K562 (cell line): ENCODE measurements around the gene SOHLH2. TPM values are rescaled to one million over a fixed set of nuclear protein-coding genes. Genes with fewer than 3 reads are reported as not detected.

Experiments
- ATAC-seq: fragments of 200-7000 bp; cut with Tn5 transposase; 3 replicates; pipeline ENCODE4 v1.9.1; 2020; ENCODE audit warnings: moderate library complexity
- BruUV-seq: library from RNA; stranded (reverse); fragments of 400-500 nt; replicated peaks from 2 replicates; lab custom pipeline; 2021; lab: Mats Ljungman, UMichigan
- CTCF ChIA-PET: fragments of 300-600 bp; formaldehyde crosslinking; extraction: SDS; loops from one replicate; lab custom pipeline; 2021; ENCODE audit warnings: low intra/inter-chr PET ratio; lab: Yijun Ruan, JAX
- POLR2A ChIA-PET: fragments of 300-600, 350-650 bp; sonication (Branson Sonifier 250); formaldehyde crosslinking; extraction: SDS; loops from one replicate; lab custom pipeline; 2021; ENCODE audit warnings: antibody characterized with exemption, inconsistent platforms; lab: Yijun Ruan, JAX
- DNase-seq, 4 experiments: peaks; one replicate each; pipeline versions ENCODE4 v3.0.0 to v3.0.0-alpha.2; 2011 to 2018; ENCODE audit warnings: low spot score in 3 of 4, mixed read lengths in 3 of 4; ENCODE audit errors: extremely low read depth in 1 of 4
- FAIRE-seq: peaks from 2 replicates; lab custom pipeline; 2011; peaks lifted over from hg19 to GRCh38; lab: Jason Lieb, UNC
- H2AFZ ChIP-seq: 2 replicates; pipeline ENCODE4 v1.6.0; 2011; ENCODE audit warnings: low read depth, low read length, control low read depth, inconsistent platforms
- H3K27ac ChIP-seq: fragments of 200-600 bp; 3 replicates; pipeline ENCODE4 v1.8.0; 2011; ENCODE audit warnings: low read depth, mild to moderate bottlenecking, control low read depth, inconsistent platforms, low read length, moderate library complexity, mixed read lengths; ENCODE audit errors: extremely low read depth
- H3K27me3 ChIP-seq, 2 experiments: fragments of 300-600 bp in 1 of 2; 2 replicates in 1 of 2; 3 replicates in 1 of 2; pipeline versions ENCODE4 v1.6.0 to v1.8.0; 2011; ENCODE audit warnings: inconsistent platforms in 2 of 2, low read length in 2 of 2, mild to moderate bottlenecking in 1 of 2, mixed read lengths in 1 of 2, moderate library complexity in 1 of 2; ENCODE audit not compliant: control insufficient read depth in 2 of 2, insufficient read depth in 2 of 2
- H3K36me3 ChIP-seq: fragments of 300-600 bp; 3 replicates; pipeline ENCODE4 v1.8.0; 2011; ENCODE audit warnings: mild to moderate bottlenecking, low read length, inconsistent platforms; ENCODE audit not compliant: control insufficient read depth, insufficient read depth
- H3K4me1 ChIP-seq, 2 experiments: fragments of 200-600 bp in 1 of 2; replicated peaks in 1 of 2; 2 replicates in 1 of 2; 3 replicates in 1 of 2; pipeline versions ENCODE4 v1.5.1 to v1.8.0; 2011; ENCODE audit warnings: inconsistent platforms in 2 of 2, low read length in 2 of 2, mild to moderate bottlenecking in 1 of 2, mixed read lengths in 1 of 2, moderate library complexity in 1 of 2; ENCODE audit not compliant: control insufficient read depth in 2 of 2, insufficient read depth in 2 of 2
- H3K4me2 ChIP-seq: 2 replicates; pipeline ENCODE4 v1.6.1; 2011; ENCODE audit warnings: low read length, control low read depth, inconsistent platforms, mixed read lengths; ENCODE audit not compliant: insufficient read depth
- H3K4me3 ChIP-seq: fragments of 200-600 bp; sonication (generic), shearing (Covaris generic); 2 replicates; pipeline ENCODE4 v1.5.1; 2016; ENCODE audit warnings: control low read depth, inconsistent platforms
- H3K79me2 ChIP-seq: fragments of 200-600 bp; 3 replicates; pipeline ENCODE4 v1.8.0; 2011; ENCODE audit warnings: low read length, inconsistent platforms; ENCODE audit not compliant: control insufficient read depth, insufficient read depth
- H3K9ac ChIP-seq, 2 experiments: 2 replicates each; pipeline versions ENCODE4 v1.6.0 to v1.6.1; 2011; ENCODE audit warnings: low read depth in 2 of 2, low read length in 2 of 2, control low read depth in 1 of 2, inconsistent platforms in 1 of 2, mild to moderate bottlenecking in 1 of 2, mixed read lengths in 1 of 2; ENCODE audit not compliant: insufficient read depth in 1 of 2
- H3K9me1 ChIP-seq: one replicate; pipeline ENCODE4 v1.6.0; 2011; ENCODE audit warnings: inconsistent platforms, mild to moderate bottlenecking, low read length, moderate library complexity; ENCODE audit not compliant: control insufficient read depth, insufficient read depth
- H3K9me3 ChIP-seq: replicated peaks from 2 replicates; pipeline ENCODE4 v1.5.1; 2011; ENCODE audit warnings: low read depth, low read length, inconsistent platforms; ENCODE audit not compliant: control insufficient read depth, insufficient read depth
- H4K20me1 ChIP-seq: replicated peaks from 2 replicates; pipeline ENCODE4 v1.6.1; 2011; ENCODE audit warnings: low read length, inconsistent platforms, mixed read lengths; ENCODE audit not compliant: control insufficient read depth, insufficient read depth
- ERF ChIP-seq: fragments of 450-650 bp; formaldehyde crosslinking; IDR thresholded peaks from 2 replicates; pipeline ENCODE4 v1.4.0; 2020; ENCODE audit warnings: mild to moderate bottlenecking, mixed read lengths
- FOXK2 ChIP-seq, 2 experiments: fragments of 450-650 bp; IDR thresholded peaks in 1 of 2; conservative IDR thresholded peaks in 1 of 2; 2 replicates each; pipeline ENCODE4 v1.6.1; 2016; ENCODE audit warnings: low read depth in 2 of 2, mild to moderate bottlenecking in 1 of 2
- GATAD2A ChIP-seq: fragments of 450-650 bp; IDR thresholded peaks from 2 replicates; pipeline ENCODE4 v1.6.1; 2017
- MEIS2 ChIP-seq: fragments of 450-650 bp; IDR thresholded peaks from 2 replicates; pipeline ENCODE4 v1.6.1; 2014; ENCODE audit warnings: mild to moderate bottlenecking; ENCODE audit not compliant: partially characterized antibody
- NR2C1 ChIP-seq, 2 experiments: fragments of 450-650 bp; IDR thresholded peaks; 2 replicates each; pipeline ENCODE4 v1.6.1; 2017; ENCODE audit warnings: mild to moderate bottlenecking in 2 of 2, antibody characterized with exemption in 1 of 2, inconsistent platforms in 1 of 2, missing compliant biosample characterization in 1 of 2, missing genetic modification characterization in 1 of 2
- SMAD2 ChIP-seq: fragments of 150-350 bp; IDR thresholded peaks from 2 replicates; pipeline ENCODE4 v1.6.1; 2014; ENCODE audit warnings: low read depth, mild to moderate bottlenecking, low read length
- SMARCA5 ChIP-seq: fragments of 450-650 bp; IDR thresholded peaks from 2 replicates; pipeline ENCODE4 v1.6.1; 2016
- ZNF263 ChIP-seq: sonication (generic); formaldehyde crosslinking; IDR thresholded peaks from 2 replicates; pipeline ENCODE4 v1.8.0; 2022; ENCODE audit warnings: mild to moderate bottlenecking, missing genetic modification reagents, borderline replicate concordance
- ZNF3 ChIP-seq: fragments of 250-450 bp; sonication (Bioruptor Pico); IDR thresholded peaks from 2 replicates; pipeline ENCODE4 v1.5.0; 2021; ENCODE audit warnings: mild to moderate bottlenecking, moderate library complexity
- ZNF561 ChIP-seq: fragments of 450-650 bp; formaldehyde crosslinking; conservative IDR thresholded peaks from 2 replicates; pipeline ENCODE4 v1.4.0; 2020; ENCODE audit warnings: mild to moderate bottlenecking, moderate library complexity
- ZNF589 ChIP-seq: fragments of 200-800 bp; sonication (Bioruptor generic); IDR thresholded peaks from 2 replicates; pipeline ENCODE4 v1.6.1; 2016; ENCODE audit warnings: low read depth, missing genetic modification characterization, missing compliant biosample characterization
- WGBS: fragments of 100-300 bp; shearing (Covaris generic); methylation state at CpG from one replicate; pipeline ENCODE4 v1.1.6; 2016; ENCODE audit warnings: low coverage, mixed read lengths; ENCODE audit not compliant: insufficient coverage; ENCODE audit errors: missing lambda C conversion rate; 5-methylcytosine and 5-hydroxymethylcytosine counted together
- in situ Hi-C: fragments of 300-500 bp; cut with MboI; formaldehyde crosslinking; loops from 4 replicates; pipeline ENCODE4 v1.15.0; 2018; ENCODE audit warnings: inconsistent platforms, mixed read lengths
- intact Hi-C: fragments of 100-400 bp; cut with micrococcal nuclease; formaldehyde crosslinking; loops from 2 replicates; pipeline ENCODE4 v1.14.2; 2022
- polyA plus RNA-seq, 8 experiments: library from polyadenylated mRNA; depleted of rRNA in 4 of 8; stranded (reverse) in 5 of 8; unstranded in 3 of 8; fragments of >200 nt; fragmentation: Nextera tagmentation in 2 of 8; fragmentation: Illumina TruSeq in 1 of 8; extraction: Ambion mirVana in 2 of 8; extraction: Trizol in 1 of 8; gene quantifications; 2 replicates each; pipeline versions ENCODE4 v1.2.1 to v1.2.3, GENCODE V29; 2011 to 2014; ENCODE audit warnings: inconsistent platforms in 1 of 8, missing spikeins in 1 of 8
- total RNA-seq, 7 experiments: library from RNA; depleted of rRNA in 6 of 7; stranded (reverse); fragments of >200 nt in 6 of 7; fragmentation: Illumina TruSeq in 2 of 7; extraction: Trizol in 2 of 7; gene quantifications; 2 replicates each; pipeline versions ENCODE4 v1.2.1 to v1.2.3, GENCODE V29; 2011 to 2021; ENCODE audit warnings: low replicate concordance in 1 of 7
- TF ChIP-seq, protein P1 (sequence below): fragments of 450-650 bp; IDR thresholded peaks from 2 replicates; pipeline ENCODE4 v1.6.1; 2016; ENCODE audit warnings: borderline replicate concordance
- TF ChIP-seq, protein P2 (sequence below): fragments of 450-650 bp; formaldehyde crosslinking; IDR thresholded peaks from 2 replicates; pipeline ENCODE4 v1.4.0; 2020; ENCODE audit warnings: mild to moderate bottlenecking, moderate library complexity
- TF ChIP-seq, protein P3 (sequence below): fragments of 250-450 bp; sonication (Bioruptor Pico); IDR thresholded peaks from 2 replicates; pipeline ENCODE4 v1.8.0; 2022; ENCODE audit warnings: inconsistent platforms
- TF ChIP-seq, protein P4 (sequence below): fragments of 450-650 bp; IDR thresholded peaks from 2 replicates; pipeline ENCODE4 v1.6.1; 2018; ENCODE audit not compliant: partially characterized antibody

SOHLH2 gene
- total and polyA plus RNA-seq, 9 of the 15 experiments (the other 6 are each of a cell fraction or from before 2014, with no cell fraction given) = 10.3 to 26.7 (median 17.0) TPM

DNA sequence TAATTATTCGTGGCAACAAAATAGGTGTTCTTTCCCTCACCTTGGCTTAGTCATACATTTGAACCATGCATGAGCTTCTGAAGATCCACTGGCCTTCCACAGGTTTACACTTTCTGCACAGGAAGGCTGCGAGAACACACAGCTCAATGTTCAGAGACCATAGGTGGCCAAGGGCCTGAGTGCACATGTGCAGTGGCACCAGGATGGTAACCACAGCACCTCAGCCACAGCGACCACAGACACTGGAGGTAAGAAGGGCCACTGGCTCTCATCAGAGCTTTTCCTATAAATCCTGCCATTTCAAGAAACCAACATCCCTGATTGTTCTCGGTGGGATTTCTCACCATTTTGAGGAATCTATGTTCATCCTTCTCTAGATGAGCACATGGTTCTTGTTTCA is 84.8 kb downstream of the SOHLH2 start:
- WGBS = 0% methylated on average over 4 of the region's 4 CpGs
- no TSS peak for BruUV-seq
- ChIA-PET CTCF (no interaction called here), POLR2A (no interaction called here)
- H3K79me2 ChIP-seq = no peaks in the 10 kb centered on the region
- H3K4me1 ChIP-seq = no peaks in the 10 kb centered on the region
- no peak overlapping the region for H3K9ac ChIP-seq
- in situ Hi-C loops = no loop called here
- no peak for FAIRE-seq
- no peak for DNase-seq
- H3K27me3 ChIP-seq = peaks cover 6 to 28% of the 10 kb centered on the region in 2 experiments; a peak in 3 of 5 replicates
- no peak for ATAC-seq
- no peaks in the 10 kb centered on the region for H3K36me3 ChIP-seq
- no peak overlapping the region for H3K4me3 ChIP-seq
- no peak overlapping the region for H3K27ac ChIP-seq
- intact Hi-C loops = no loop called here
- H3K9me1 ChIP-seq = no peaks in the 10 kb centered on the region
- no peaks in the 10 kb centered on the region for H4K20me1 ChIP-seq
- H3K4me2 ChIP-seq = no peak overlapping the region
- H3K9me3 ChIP-seq = no peaks in the 10 kb centered on the region
- no peak overlapping the region for H2AFZ ChIP-seq
- TF ChIP-seq FOXK2 (conservative IDR thresholded peaks at IDR 0.05 in 1 of 2, IDR thresholded peaks at IDR 0.05 in 1 of 2; ENCODE audit: low read depth in 2 of 2) (no peak), ZNF263 (CRISPR knock-in tag) (no peak), SMARCA5 (no peak), ZNF3 (no peak), ERF (no peak), NR2C1 (IDR thresholded peaks at IDR 0.05) (no peak), NR2C1 (tag; IDR thresholded peaks at IDR 0.05) (no peak), ZNF589 (CRISPR knock-in tag) (no peak), ZNF561 (no peak), GATAD2A (no peak), SMAD2 (no peak), MEIS2 (no peak)
- TF ChIP-seq, protein P1, sequence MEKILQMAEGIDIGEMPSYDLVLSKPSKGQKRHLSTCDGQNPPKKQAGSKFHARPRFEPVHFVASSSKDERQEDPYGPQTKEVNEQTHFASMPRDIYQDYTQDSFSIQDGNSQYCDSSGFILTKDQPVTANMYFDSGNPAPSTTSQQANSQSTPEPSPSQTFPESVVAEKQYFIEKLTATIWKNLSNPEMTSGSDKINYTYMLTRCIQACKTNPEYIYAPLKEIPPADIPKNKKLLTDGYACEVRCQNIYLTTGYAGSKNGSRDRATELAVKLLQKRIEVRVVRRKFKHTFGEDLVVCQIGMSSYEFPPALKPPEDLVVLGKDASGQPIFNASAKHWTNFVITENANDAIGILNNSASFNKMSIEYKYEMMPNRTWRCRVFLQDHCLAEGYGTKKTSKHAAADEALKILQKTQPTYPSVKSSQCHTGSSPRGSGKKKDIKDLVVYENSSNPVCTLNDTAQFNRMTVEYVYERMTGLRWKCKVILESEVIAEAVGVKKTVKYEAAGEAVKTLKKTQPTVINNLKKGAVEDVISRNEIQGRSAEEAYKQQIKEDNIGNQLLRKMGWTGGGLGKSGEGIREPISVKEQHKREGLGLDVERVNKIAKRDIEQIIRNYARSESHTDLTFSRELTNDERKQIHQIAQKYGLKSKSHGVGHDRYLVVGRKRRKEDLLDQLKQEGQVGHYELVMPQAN = no peak
- TF ChIP-seq, protein P2, sequence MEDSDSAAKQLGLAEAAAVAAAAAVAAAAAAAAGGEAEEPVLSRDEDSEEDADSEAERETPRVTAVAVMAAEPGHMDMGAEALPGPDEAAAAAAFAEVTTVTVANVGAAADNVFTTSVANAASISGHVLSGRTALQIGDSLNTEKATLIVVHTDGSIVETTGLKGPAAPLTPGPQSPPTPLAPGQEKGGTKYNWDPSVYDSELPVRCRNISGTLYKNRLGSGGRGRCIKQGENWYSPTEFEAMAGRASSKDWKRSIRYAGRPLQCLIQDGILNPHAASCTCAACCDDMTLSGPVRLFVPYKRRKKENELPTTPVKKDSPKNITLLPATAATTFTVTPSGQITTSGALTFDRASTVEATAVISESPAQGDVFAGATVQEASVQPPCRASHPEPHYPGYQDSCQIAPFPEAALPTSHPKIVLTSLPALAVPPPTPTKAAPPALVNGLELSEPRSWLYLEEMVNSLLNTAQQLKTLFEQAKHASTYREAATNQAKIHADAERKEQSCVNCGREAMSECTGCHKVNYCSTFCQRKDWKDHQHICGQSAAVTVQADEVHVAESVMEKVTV = no peak
- TF ChIP-seq, protein P3, sequence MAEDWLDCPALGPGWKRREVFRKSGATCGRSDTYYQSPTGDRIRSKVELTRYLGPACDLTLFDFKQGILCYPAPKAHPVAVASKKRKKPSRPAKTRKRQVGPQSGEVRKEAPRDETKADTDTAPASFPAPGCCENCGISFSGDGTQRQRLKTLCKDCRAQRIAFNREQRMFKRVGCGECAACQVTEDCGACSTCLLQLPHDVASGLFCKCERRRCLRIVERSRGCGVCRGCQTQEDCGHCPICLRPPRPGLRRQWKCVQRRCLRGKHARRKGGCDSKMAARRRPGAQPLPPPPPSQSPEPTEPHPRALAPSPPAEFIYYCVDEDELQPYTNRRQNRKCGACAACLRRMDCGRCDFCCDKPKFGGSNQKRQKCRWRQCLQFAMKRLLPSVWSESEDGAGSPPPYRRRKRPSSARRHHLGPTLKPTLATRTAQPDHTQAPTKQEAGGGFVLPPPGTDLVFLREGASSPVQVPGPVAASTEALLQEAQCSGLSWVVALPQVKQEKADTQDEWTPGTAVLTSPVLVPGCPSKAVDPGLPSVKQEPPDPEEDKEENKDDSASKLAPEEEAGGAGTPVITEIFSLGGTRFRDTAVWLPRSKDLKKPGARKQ (CRISPR knock-in tag) = no peak
- TF ChIP-seq, protein P4, sequence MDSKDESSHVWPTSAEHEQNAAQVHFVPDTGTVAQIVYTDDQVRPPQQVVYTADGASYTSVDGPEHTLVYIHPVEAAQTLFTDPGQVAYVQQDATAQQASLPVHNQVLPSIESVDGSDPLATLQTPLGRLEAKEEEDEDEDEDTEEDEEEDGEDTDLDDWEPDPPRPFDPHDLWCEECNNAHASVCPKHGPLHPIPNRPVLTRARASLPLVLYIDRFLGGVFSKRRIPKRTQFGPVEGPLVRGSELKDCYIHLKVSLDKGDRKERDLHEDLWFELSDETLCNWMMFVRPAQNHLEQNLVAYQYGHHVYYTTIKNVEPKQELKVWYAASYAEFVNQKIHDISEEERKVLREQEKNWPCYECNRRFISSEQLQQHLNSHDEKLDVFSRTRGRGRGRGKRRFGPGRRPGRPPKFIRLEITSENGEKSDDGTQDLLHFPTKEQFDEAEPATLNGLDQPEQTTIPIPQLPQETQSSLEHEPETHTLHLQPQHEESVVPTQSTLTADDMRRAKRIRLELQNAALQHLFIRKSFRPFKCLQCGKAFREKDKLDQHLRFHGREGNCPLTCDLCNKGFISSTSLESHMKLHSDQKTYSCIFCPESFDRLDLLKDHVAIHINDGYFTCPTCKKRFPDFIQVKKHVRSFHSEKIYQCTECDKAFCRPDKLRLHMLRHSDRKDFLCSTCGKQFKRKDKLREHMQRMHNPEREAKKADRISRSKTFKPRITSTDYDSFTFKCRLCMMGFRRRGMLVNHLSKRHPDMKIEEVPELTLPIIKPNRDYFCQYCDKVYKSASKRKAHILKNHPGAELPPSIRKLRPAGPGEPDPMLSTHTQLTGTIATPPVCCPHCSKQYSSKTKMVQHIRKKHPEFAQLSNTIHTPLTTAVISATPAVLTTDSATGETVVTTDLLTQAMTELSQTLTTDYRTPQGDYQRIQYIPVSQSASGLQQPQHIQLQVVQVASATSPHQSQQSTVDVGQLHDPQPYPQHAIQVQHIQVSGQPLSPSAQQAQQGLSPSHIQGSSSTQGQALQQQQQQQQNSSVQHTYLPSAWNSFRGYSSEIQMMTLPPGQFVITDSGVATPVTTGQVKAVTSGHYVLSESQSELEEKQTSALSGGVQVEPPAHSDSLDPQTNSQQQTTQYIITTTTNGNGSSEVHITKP = no peak
